ENCODE measurements around the gene LEFTY1.
"Not testable (repeated sequence)": the region's sequence is repeated elsewhere in the genome, so short reads cannot be mapped to it uniquely, and the experiment has no call there.

- not testable (repeated sequence) for TF ChIP-seq POLR2A, CTCF (IDR thresholded peaks at IDR 0.05)
These were observed 40.5 kb upstream of the LEFTY1 start for GRCh38 chr1:225929462-225929861.

Measured in right lobe of liver (tissue), 4 donors.